Gastrocnemius medialis (tissue), 4 donors: ENCODE measurements around the gene FGFR4.

Source experiments
- POLR2A ChIP-seq, 2 donors: fragments of 450-650 bp; IDR thresholded peaks; one replicate each; pipeline ENCODE4 v1.6.1; 2017; ENCODE audit warnings: antibody characterized with exemption in 2 of 2, mild to moderate bottlenecking in 2 of 2, moderate library complexity in 2 of 2
- TF ChIP-seq, protein P1 (sequence below), 5 experiments: fragments of 450-650 bp in 3 of 5; fragments of 200-600 bp in 2 of 5; sonication (generic) in 2 of 5; IDR thresholded peaks in 4 of 5; conservative IDR thresholded peaks in 1 of 5; 1 replicate in 4 of 5; 2 replicates in 1 of 5; pipeline ENCODE4 v1.5.1; 2016 to 2019; ENCODE audit warnings: antibody characterized with exemption in 5 of 5, mild to moderate bottlenecking in 3 of 5, moderate library complexity in 3 of 5

DNA sequence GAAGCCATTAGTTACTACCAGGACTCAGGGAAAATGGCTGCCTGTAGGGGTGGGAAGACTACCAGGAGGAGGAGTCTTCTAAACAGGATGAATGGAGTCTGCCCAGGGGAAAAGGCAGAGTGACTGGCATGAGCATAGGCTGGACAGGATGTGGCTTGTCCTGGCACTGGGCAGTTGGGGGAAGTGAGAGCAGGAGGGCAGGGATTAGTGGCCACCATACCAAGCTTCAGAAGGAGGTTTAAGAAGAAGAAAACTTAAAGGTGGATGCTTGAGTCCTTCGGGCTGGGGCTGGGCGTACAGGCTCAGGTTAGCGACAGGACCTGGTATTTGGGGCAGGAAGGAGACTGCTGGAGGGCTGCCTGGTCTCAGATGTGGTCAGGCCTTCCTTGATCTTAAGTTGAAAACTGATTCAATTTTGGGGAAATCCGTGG is 41.9 kb downstream of the FGFR4 start:
- no peak for TF ChIP-seq POLR2A (IDR thresholded peaks at IDR 0.05)
- TF ChIP-seq, protein P1, sequence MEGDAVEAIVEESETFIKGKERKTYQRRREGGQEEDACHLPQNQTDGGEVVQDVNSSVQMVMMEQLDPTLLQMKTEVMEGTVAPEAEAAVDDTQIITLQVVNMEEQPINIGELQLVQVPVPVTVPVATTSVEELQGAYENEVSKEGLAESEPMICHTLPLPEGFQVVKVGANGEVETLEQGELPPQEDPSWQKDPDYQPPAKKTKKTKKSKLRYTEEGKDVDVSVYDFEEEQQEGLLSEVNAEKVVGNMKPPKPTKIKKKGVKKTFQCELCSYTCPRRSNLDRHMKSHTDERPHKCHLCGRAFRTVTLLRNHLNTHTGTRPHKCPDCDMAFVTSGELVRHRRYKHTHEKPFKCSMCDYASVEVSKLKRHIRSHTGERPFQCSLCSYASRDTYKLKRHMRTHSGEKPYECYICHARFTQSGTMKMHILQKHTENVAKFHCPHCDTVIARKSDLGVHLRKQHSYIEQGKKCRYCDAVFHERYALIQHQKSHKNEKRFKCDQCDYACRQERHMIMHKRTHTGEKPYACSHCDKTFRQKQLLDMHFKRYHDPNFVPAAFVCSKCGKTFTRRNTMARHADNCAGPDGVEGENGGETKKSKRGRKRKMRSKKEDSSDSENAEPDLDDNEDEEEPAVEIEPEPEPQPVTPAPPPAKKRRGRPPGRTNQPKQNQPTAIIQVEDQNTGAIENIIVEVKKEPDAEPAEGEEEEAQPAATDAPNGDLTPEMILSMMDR (IDR thresholded peaks at IDR 0.05 in 4 of 5, conservative IDR thresholded peaks at IDR 0.05 in 1 of 5): no peak
